Ovary (tissue), 3 donors: Measurements from ENCODE around the gene VPS8.

ENCODE experiments used
- POLR2A ChIP-seq: fragments of 450-650 bp; IDR thresholded peaks from one replicate; pipeline ENCODE4 v1.6.1; 2017; ENCODE audit warnings: antibody characterized with exemption, mild to moderate bottlenecking, moderate library complexity
- TF ChIP-seq, protein P1 (sequence below), 3 donors: fragments of 450-650 bp in 2 of 3; fragments of 200-600 bp in 1 of 3; IDR thresholded peaks; one replicate each; pipeline versions ENCODE4 v1.5.1 to v1.8.0; 2016 to 2022; ENCODE audit warnings: antibody characterized with exemption in 3 of 3, mild to moderate bottlenecking in 1 of 3
- donor health status: DM: no; HTN: no; CAD: no.

GRCh38 chr3:184986366-184986889, 174.5 kb downstream of the VPS8 start:
- TF ChIP-seq, protein P1, sequence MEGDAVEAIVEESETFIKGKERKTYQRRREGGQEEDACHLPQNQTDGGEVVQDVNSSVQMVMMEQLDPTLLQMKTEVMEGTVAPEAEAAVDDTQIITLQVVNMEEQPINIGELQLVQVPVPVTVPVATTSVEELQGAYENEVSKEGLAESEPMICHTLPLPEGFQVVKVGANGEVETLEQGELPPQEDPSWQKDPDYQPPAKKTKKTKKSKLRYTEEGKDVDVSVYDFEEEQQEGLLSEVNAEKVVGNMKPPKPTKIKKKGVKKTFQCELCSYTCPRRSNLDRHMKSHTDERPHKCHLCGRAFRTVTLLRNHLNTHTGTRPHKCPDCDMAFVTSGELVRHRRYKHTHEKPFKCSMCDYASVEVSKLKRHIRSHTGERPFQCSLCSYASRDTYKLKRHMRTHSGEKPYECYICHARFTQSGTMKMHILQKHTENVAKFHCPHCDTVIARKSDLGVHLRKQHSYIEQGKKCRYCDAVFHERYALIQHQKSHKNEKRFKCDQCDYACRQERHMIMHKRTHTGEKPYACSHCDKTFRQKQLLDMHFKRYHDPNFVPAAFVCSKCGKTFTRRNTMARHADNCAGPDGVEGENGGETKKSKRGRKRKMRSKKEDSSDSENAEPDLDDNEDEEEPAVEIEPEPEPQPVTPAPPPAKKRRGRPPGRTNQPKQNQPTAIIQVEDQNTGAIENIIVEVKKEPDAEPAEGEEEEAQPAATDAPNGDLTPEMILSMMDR (IDR thresholded peaks at IDR 0.05), result no peak
- TF ChIP-seq POLR2A, result no peak
